DMS114 treated with DMSO at 0.1 percent for 48 hours (cell line): ENCODE data around the gene SLC44A5.

Experiments
- DNase-seq: peaks from one replicate; lab custom pipeline; 2025; ENCODE audit not compliant: unreplicated experiment; lab: John Stamatoyannopoulos, UW

Gene SLC44A5

DNA sequence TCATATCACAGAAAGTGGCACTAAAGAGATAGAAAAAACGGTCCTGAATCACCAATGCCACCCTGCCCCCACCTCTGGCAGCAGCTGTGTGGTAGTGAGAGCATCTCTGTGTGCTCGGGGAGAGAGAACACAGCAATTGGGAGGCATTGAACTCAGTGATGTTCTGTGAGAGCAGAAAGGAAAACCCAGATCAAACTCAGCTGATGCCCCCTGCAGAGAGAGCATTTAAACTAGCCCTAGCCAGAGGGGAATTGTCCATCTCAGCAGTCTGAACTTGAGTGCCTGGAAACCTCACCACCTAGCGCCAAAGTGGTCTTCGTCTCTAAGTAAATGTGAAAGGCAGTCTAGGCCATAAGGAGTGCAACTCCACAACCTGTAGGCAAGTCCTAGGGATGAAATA is 21.3 kb downstream of the SLC44A5 start:
- no peak for DNase-seq

DNA sequence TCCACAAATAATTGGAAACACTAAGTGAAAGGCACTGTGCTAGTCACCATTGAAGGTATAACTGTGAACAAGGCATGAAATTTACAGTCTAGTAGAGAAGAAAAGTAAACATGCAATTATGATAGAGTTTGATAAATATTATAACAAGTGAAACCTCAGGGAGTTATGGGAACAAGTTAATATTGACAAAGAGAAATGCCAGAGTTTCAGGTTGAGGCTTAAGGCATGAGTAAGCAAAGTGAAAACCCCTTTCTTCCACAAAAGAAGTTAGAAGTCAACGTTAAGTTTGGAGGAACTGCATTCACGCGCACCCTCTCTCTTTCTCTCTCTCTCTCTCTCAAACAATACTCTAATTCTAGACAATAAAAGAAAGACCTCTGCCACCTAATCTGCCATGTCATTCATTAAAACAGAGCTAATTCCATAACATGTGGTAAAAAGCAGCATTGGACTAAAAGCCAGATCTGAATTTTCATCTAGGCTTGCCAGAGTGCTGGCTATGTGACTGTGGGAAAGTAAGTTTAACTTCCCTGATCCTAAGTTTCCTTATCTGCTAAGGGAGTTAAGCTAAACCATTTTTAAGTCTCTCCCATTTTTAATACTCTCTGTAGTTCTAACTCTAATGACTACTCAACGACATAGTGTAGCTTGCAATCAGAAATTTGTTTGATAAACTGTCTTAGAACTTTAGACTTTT is 22.0 kb downstream of the SLC44A5 start:
- DNase-seq = no peak

GRCh38 chr1:75587692-75588091 is 23.2 kb downstream of the SLC44A5 start:
- DNase-seq = no peak

DNA sequence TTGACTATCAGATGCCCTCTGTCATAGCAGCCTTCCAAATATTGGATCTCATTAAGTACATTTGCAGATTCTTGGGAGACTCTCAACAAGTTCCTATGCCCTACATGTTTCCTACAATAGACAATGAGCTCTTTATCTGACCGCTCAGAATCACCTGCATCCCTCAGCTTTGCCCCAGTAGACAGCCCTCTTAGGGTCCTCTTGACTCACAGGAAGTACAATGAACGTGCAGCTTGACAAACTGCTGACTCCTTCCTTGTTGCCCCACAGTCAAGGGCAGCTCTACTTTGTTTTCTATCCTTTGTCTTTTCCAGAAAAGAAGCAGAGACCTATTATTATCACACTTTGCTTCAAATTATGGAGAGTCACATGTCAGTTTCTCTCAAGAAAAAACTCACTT is 27.6 kb downstream of the SLC44A5 start:
- no peak for DNase-seq

GRCh38 chr1:75582725-75583261 is 28.1 kb downstream of the SLC44A5 start:
- no peak for DNase-seq

GRCh38 chr1:75579046-75579445 is 31.9 kb downstream of the SLC44A5 start:
- DNase-seq = no peak

DNA sequence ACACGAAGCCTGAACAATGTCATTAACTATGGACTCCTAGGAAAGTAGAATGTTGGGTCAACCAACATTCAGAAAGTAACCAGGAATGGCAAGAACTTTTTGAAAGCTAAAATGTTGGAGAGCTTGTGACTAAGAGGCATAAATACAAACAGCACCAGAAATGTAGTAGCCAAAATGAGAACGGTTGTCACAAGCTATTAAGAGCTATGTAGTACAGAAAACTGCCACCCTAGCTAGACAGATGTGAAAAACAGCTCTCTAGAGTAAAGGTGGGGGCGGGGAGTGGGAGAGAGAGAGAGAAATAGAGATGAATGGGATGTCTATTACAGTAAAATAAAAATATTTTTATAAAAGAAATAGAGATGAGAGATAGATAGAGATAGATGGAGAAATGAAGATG is 35.1 kb downstream of the SLC44A5 start:
- no peak for DNase-seq

DNA sequence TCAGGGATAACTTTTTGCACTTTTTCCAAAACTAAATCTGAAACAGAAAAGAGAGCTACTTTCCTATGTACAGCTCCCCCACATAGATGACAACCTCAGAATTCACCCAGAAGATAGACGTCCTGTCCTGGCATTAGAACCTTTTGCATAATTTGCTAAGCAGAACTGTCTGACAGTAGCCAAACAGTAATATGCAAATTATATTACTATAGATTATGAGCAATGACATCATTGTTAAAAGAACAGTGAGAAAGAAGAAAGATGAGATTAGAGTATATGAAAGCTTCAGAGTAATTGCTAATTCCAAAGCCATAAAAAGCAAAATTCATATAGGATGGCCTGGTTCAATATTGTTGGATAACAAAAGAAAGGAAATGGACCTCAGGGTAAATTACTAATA is 43.7 kb downstream of the SLC44A5 start:
- DNase-seq = no peak

GRCh38 chr1:75559800-75560199 is 51.1 kb downstream of the SLC44A5 start:
- no peak for DNase-seq

DNA sequence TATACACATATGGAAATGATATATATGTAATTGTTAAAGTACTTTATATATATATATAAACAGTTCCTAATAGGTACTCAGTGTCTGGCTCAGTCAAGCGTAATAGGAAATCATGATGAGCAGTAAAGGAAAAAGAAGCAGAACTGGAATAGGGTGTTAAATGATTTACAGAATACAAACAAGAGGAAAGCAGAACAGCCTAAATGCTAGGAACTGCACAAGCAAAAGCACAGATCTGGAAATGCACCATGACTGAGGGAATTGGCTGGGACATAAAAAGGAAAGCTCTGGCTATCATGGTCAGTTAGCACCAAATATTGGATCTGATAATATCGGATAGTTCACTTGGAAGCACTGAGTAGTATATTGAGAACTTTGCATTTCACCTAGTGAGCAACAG is 51.8 kb downstream of the SLC44A5 start:
- no peak for DNase-seq

DNA sequence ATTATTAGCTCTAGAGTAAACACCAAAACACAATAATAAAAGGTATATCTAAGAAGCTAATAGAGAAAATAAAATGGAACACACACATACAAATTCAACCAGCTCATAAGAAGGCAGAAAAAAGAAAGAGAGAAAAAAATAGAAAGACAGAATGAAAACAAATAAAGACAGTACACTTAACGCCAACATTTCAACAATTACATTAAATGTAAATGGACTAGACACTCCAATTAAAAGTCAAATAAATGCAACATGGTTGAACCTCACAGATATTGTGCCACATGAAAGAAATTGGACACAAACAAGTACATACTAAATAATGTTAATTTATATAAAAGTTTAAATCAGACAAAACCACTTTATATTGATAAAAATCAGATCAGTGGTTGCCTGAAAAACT is 56.0 kb downstream of the SLC44A5 start:
- DNase-seq = no peak

DNA sequence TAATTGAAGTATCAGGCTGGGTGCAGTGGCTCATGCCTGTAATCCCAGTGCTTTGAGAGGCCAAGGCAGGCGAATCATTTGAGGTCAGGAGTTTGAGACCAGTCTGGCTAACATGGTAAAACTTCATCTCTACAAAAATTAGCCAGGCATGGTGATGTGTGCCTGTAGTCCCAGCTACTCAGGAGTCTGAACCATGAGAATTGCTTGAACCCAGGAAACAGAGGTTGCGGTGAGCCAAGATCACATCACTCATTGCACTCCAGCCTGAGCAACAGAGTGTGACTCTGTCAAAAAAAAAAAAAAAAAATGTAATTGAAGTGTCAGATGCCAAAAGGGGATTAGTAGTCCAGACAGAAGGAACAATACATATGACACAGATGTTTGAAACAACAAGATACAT is 56.7 kb downstream of the SLC44A5 start:
- no peak for DNase-seq

DNA sequence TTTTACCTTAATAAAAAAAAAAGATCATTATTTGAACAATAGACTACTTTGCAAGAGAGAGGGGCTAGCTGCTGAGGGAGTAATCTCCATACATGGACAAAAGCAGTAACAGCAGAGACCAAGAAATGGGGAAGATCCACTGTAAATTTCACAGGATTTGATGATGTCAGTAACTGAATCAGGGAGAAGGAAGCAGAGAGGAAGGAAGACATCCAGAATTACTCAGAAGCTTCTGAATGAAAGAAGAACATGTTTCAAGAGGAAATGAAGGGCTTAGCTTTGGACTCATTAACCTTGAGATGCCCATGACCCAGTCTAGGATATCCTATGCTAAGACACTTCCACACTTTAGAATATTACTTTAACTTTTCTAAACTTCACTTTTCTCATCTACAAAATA is 60.4 kb downstream of the SLC44A5 start:
- DNase-seq = no peak

DNA sequence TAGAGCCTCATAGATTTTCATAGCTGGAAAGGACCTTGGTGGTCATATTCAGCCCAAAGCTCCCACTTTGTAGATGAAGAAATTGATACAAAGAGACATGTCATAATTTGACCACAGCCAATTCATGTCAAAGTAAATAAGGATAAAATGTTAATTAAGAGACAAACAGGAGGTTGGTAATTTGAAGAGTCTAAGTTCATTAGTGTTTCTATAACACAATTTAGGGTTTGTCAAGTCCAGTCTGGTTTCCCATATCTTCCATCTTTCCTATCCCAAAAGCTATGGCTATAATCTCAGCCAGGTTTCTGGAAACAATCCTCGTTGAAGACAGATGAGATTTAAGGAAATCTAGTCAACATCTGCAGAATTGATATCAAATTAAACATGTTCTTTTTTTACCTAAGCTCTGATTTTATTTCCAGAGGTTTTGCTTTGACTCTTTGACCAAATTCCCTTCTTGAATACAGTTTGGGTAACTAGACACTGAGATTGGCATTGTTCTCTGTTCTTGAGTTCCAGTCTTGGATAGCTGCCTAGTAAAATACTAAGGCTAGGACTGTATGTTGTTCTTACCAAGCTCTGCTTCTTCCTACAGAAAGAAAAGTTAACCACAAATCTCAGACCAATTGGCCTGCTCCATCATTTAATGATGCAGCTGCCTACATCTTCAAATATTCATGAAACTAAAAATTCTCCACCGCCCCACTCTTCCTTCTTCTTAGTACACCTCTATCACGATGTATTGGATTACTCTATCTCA is 62.0 kb downstream of the SLC44A5 start:
- DNase-seq = no peak

GRCh38 chr1:75543705-75544104 is 67.2 kb downstream of the SLC44A5 start:
- DNase-seq = no peak

GRCh38 chr1:75542818-75543570 is 67.9 kb downstream of the SLC44A5 start:
- no peak for DNase-seq

DNA sequence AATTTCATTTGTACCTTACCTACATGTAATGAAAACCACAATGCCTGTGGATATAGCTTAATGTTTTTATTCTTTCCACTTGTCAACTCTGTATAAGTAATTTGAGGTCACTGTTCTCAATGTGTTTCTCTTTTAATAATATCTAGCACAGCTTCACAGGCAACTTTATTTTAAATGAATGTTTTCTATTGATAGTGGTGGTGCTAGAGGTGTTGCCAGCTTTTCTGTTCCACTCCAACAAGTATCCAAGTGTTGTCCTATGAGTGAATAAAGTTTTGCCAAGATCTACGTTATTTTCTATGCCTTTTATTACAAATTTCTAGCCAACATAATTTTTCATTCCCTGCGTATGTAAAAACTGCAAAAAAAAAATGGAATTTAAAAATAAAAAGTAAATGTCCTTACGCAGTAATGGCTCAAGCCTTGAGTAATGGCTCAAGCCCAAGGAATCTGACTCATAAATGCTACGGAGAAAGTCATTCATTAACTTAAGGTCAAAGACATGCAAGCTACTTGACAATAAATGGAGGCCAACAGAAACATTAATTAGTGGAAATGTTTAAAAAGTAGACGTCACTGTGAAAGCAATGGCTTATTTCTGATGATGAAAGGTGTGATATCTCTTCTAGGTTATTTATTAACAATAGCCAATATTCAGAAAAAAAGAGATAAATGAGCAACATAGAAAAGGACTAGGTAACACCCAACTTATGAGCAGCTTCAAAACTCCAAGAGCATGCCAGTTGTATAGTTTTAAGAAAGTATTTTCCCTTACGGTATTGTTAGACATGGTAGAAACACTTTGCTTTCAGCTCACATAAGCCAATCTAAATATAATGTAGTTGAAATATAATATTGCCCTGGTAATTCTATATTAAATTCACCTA is 71.4 kb downstream of the SLC44A5 start:
- DNase-seq = no peak

GRCh38 chr1:75533085-75533484 is 77.8 kb downstream of the SLC44A5 start:
- DNase-seq = no peak

GRCh38 chr1:75531570-75531969 is 79.3 kb downstream of the SLC44A5 start:
- no peak for DNase-seq

DNA sequence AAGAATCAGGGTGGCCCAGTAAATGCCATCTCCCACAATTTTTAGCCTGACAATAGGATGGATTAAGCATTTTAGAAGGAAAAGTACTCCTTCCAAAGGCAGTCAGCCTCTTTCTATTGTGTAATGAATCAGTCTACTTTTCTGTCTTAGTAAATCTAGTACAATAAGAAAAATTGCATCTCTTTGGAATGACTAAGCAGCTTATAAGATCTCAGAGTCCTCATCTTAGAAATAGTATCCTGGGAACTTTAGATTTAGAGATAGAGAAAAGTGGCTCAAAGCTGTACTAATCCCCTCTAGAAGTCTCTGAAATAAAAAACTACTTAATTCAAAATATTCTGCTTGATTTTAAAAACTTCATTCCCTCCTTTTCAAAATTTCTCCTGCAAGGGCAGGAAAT is 81.4 kb downstream of the SLC44A5 start:
- DNase-seq = no peak

DNA sequence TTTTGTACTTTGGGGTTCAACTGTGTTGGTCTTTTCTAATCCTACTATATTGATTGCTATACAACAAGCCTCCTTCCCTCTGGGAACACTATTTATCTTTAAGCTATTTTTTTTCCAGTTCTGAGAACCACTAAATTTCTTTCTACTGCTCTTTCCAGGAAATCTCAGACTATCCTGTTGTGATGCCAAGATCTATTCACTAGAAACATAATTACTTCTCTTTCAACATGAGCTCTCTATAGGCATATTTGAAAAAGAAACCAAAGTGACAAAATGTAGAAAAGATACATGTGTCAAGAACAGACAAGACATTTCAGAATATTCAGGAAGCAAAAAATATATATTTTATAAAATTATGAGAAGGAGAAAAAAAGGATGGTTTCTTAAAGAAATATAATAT is 82.9 kb downstream of the SLC44A5 start:
- no peak for DNase-seq
